H1 (cell line): Measurements from ENCODE around the gene PLXNA4. TPM values are rescaled to one million over a fixed set of nuclear protein-coding genes. Genes with fewer than 3 reads are reported as not detected.

Experiments
- CTCF ChIA-PET: fragments of 300-600 bp; sonication (Branson Sonifier 250); formaldehyde crosslinking; loops from one replicate; lab custom pipeline; 2021; ENCODE audit not compliant: partially characterized antibody; lab: Charles Lee
- POLR2A ChIA-PET: fragments of 300-600 bp; sonication (Branson Sonifier 250); formaldehyde crosslinking; loops from one replicate; lab custom pipeline; 2021; ENCODE audit warnings: inconsistent platforms; ENCODE audit not compliant: partially characterized antibody; lab: Charles Lee
- DNase-seq, 2 experiments: peaks; one replicate each; pipeline versions ENCODE4 v3.0.0 to v3.0.0-alpha.2; 2010 to 2022; ENCODE audit warnings: low spot score in 2 of 2, low read depth in 1 of 2, mixed read lengths in 1 of 2
- FAIRE-seq: peaks from 2 replicates; lab custom pipeline; 2011; peaks lifted over from hg19 to GRCh38; lab: Jason Lieb, UNC
- H2AFZ ChIP-seq: 2 replicates; pipeline ENCODE4 v1.8.1; 2012; ENCODE audit warnings: low read length, inconsistent platforms
- H2AK5ac ChIP-seq: 2 replicates; pipeline ENCODE4 v1.6.1; 2013; ENCODE audit warnings: low read depth, low read length
- H2BK120ac ChIP-seq: replicated peaks from 2 replicates; pipeline ENCODE3; 2013; ENCODE audit warnings: low read depth, low read length, inconsistent platforms
- H2BK12ac ChIP-seq: 2 replicates; pipeline ENCODE4 v1.6.1; 2013; ENCODE audit warnings: low read depth, low read length
- H2BK15ac ChIP-seq: 2 replicates; pipeline ENCODE4 v1.6.1; 2013; ENCODE audit warnings: low read length
- H2BK20ac ChIP-seq: 2 replicates; pipeline ENCODE4 v1.6.1; 2013; ENCODE audit warnings: low read length
- H2BK5ac ChIP-seq: 2 replicates; pipeline ENCODE4 v1.6.1; 2013; ENCODE audit warnings: low read depth, low read length
- H3K14ac ChIP-seq: 2 replicates; pipeline ENCODE4 v1.6.1; 2013; ENCODE audit warnings: inconsistent platforms; ENCODE audit not compliant: insufficient read length
- H3K18ac ChIP-seq: 2 replicates; pipeline ENCODE4 v1.6.1; 2013; ENCODE audit warnings: low read length; ENCODE audit errors: extremely low read depth
- H3K23ac ChIP-seq: 2 replicates; pipeline ENCODE4 v1.6.1; 2013; ENCODE audit warnings: inconsistent platforms; ENCODE audit not compliant: insufficient read length
- H3K23me2 ChIP-seq: 2 replicates; pipeline ENCODE4 v1.6.1; 2013; ENCODE audit warnings: low read depth, low read length
- H3K27ac ChIP-seq: 2 replicates; pipeline ENCODE4 v1.6.1; 2011; ENCODE audit warnings: low read depth, low read length, inconsistent platforms
- H3K27me3 ChIP-seq, 4 experiments: replicated peaks in 1 of 4; 1 replicate in 1 of 4; 2 replicates in 3 of 4; pipeline versions ENCODE4 v1.6.1 to v1.8.1; 2011 to 2013; ENCODE audit warnings: low read length in 3 of 4, mild to moderate bottlenecking in 3 of 4, inconsistent platforms in 2 of 4, mixed read lengths in 2 of 4, moderate library complexity in 1 of 4; ENCODE audit not compliant: control insufficient read depth in 3 of 4, insufficient read depth in 3 of 4; ENCODE audit errors: extremely low read depth in 1 of 4
- H3K36me3 ChIP-seq, 4 experiments: 2 replicates each; pipeline versions ENCODE4 v1.6.1 to v1.8.1; 2011 to 2013; ENCODE audit warnings: mild to moderate bottlenecking in 4 of 4, low read length in 3 of 4, moderate library complexity in 2 of 4, control low read depth in 1 of 4, inconsistent platforms in 1 of 4; ENCODE audit not compliant: insufficient read depth in 4 of 4, control insufficient read depth in 2 of 4
- H3K4ac ChIP-seq: replicated peaks from 2 replicates; pipeline ENCODE3; 2013; ENCODE audit warnings: low read length, low read depth, mixed read lengths, inconsistent platforms; ENCODE audit not compliant: insufficient read length
- H3K4me1 ChIP-seq, 4 experiments: replicated peaks in 1 of 4; 1 replicate in 1 of 4; 2 replicates in 3 of 4; pipeline versions ENCODE4 v1.6.1 to v1.8.1; 2011 to 2013; ENCODE audit warnings: low read length in 3 of 4, inconsistent platforms in 2 of 4, mixed read lengths in 1 of 4; ENCODE audit not compliant: insufficient read depth in 4 of 4, control insufficient read depth in 3 of 4
- H3K4me2 ChIP-seq, 2 experiments: 2 replicates each; pipeline versions ENCODE4 v1.6.1 to v1.8.1; 2011 to 2013; ENCODE audit warnings: low read depth in 2 of 2, low read length in 2 of 2, control low read depth in 1 of 2, inconsistent platforms in 1 of 2, mild to moderate bottlenecking in 1 of 2; ENCODE audit not compliant: insufficient read depth in 1 of 2
- H3K4me3 ChIP-seq, 4 experiments: fragments of 200-600, 300-600 bp in 1 of 4; sonication (generic), shearing (Covaris generic), sonication (Bioruptor Twin) in 1 of 4; 2 replicates each; pipeline versions ENCODE4 v1.5.1 to v1.8.1; 2011 to 2016; ENCODE audit warnings: low read length in 4 of 4, low read depth in 3 of 4, control low read depth in 2 of 4, inconsistent platforms in 2 of 4, mild to moderate bottlenecking in 2 of 4, mixed read lengths in 1 of 4, moderate library complexity in 1 of 4; ENCODE audit not compliant: insufficient read depth in 2 of 4; ENCODE audit errors: extremely low read depth in 1 of 4
- H3K56ac ChIP-seq: replicated peaks from 2 replicates; pipeline ENCODE3; 2013; ENCODE audit warnings: low read depth, mild to moderate bottlenecking, mixed read lengths, low read length, inconsistent platforms; ENCODE audit not compliant: insufficient read length
- H3K79me1 ChIP-seq: 2 replicates; pipeline ENCODE4 v1.6.1; 2013; ENCODE audit warnings: low read depth, low read length, control low read depth
- H3K79me2 ChIP-seq, 2 experiments: 2 replicates each; pipeline versions ENCODE4 v1.6.1 to v1.8.1; 2012 to 2013; ENCODE audit warnings: low read length in 2 of 2, mild to moderate bottlenecking in 2 of 2, inconsistent platforms in 1 of 2; ENCODE audit not compliant: insufficient read depth in 2 of 2, control insufficient read depth in 1 of 2
- H3K9ac ChIP-seq, 4 experiments: replicated peaks in 1 of 4; 1 replicate in 1 of 4; 2 replicates in 3 of 4; pipeline versions ENCODE4 v1.6.1 to v1.8.1; 2011 to 2013; ENCODE audit warnings: low read depth in 3 of 4, low read length in 3 of 4, control low read depth in 2 of 4, mild to moderate bottlenecking in 2 of 4, moderate library complexity in 2 of 4, inconsistent platforms in 1 of 4; ENCODE audit errors: extremely low read depth in 1 of 4
- H3K9me3 ChIP-seq, 2 experiments: 2 replicates each; pipeline versions ENCODE4 v1.6.1 to v1.8.1; 2012 to 2013; ENCODE audit warnings: mild to moderate bottlenecking in 2 of 2, moderate library complexity in 2 of 2, control low read depth in 1 of 2, inconsistent platforms in 1 of 2, low read depth in 1 of 2, low read length in 1 of 2, mixed read lengths in 1 of 2; ENCODE audit not compliant: insufficient read depth in 2 of 2
- H4K20me1 ChIP-seq, 2 experiments: replicated peaks in 1 of 2; 2 replicates each; pipeline versions ENCODE3 to v1.8.1; 2011 to 2013; ENCODE audit warnings: inconsistent platforms in 2 of 2, low read length in 2 of 2, mild to moderate bottlenecking in 1 of 2; ENCODE audit not compliant: insufficient read depth in 2 of 2, control insufficient read depth in 1 of 2
- H4K5ac ChIP-seq: 2 replicates; pipeline ENCODE4 v1.6.1; 2013; ENCODE audit warnings: low read length, low read depth, mixed read lengths, inconsistent platforms; ENCODE audit not compliant: insufficient read length
- H4K8ac ChIP-seq: 2 replicates; pipeline ENCODE4 v1.8.0; 2013; ENCODE audit warnings: mild to moderate bottlenecking, moderate library complexity, low read length, inconsistent platforms; ENCODE audit not compliant: insufficient read depth; ENCODE audit errors: extremely low read depth
- H4K91ac ChIP-seq: replicated peaks from 2 replicates; pipeline ENCODE3; 2013; ENCODE audit warnings: low read length, mixed read lengths, inconsistent platforms; ENCODE audit not compliant: insufficient read length
- ATF3 ChIP-seq: IDR thresholded peaks from 2 replicates; pipeline ENCODE4 v1.6.1; 2011; ENCODE audit warnings: low read depth, mild to moderate bottlenecking, low read length; ENCODE audit not compliant: insufficient read depth
- CBX8 ChIP-seq: fragments of 300-800, 300-1000 bp; sonication (generic); IDR thresholded peaks from 2 replicates; pipeline ENCODE4 v1.7.1; 2016; ENCODE audit warnings: low read depth, low read length, borderline replicate concordance
- CEBPB ChIP-seq: IDR thresholded peaks from 2 replicates; pipeline ENCODE4 v1.6.1; 2012; ENCODE audit warnings: low read depth, low read length
- CREB1 ChIP-seq: IDR thresholded peaks from 2 replicates; pipeline ENCODE4 v1.6.1; 2012; ENCODE audit warnings: inconsistent platforms
- EP300 ChIP-seq, 2 experiments: IDR thresholded peaks; 1 replicate in 1 of 2; 2 replicates in 1 of 2; pipeline ENCODE4 v1.6.1; 2011 to 2012; ENCODE audit warnings: low read depth in 2 of 2, low read length in 2 of 2, mild to moderate bottlenecking in 2 of 2, borderline replicate concordance in 1 of 2, inconsistent platforms in 1 of 2, moderate library complexity in 1 of 2
- FOSL1 ChIP-seq: IDR thresholded peaks from 2 replicates; pipeline ENCODE4 v1.6.1; 2011; ENCODE audit warnings: mild to moderate bottlenecking, low read depth, low read length, moderate library complexity; ENCODE audit not compliant: insufficient read depth
- GTF2F1 ChIP-seq: IDR thresholded peaks from 2 replicates; pipeline ENCODE4 v1.6.1; 2012; ENCODE audit warnings: low read depth, low read length, improper control_type of control experiment, borderline replicate concordance
- HDAC6 ChIP-seq: IDR thresholded peaks from one replicate; pipeline ENCODE4 v1.7.1; 2012; ENCODE audit warnings: low read depth, mild to moderate bottlenecking, inconsistent platforms, low read length, moderate library complexity
- JUND ChIP-seq: IDR thresholded peaks from 2 replicates; pipeline ENCODE4 v1.6.1; 2011; ENCODE audit warnings: mild to moderate bottlenecking, improper control_type of control experiment, low read length
- NANOG ChIP-seq: IDR thresholded peaks from 2 replicates; pipeline ENCODE4 v1.6.1; 2011; ENCODE audit warnings: low read length, low read depth, mild to moderate bottlenecking, inconsistent platforms; ENCODE audit not compliant: insufficient read depth, poor library complexity, severe bottlenecking
- POLR2AphosphoS5 ChIP-seq: IDR thresholded peaks from 2 replicates; pipeline ENCODE4 v1.6.1; 2011; ENCODE audit warnings: low read depth, low read length
- RFX5 ChIP-seq: IDR thresholded peaks from 2 replicates; pipeline ENCODE4 v1.6.1; 2011; ENCODE audit warnings: low read depth, low read length, improper control_type of control experiment, borderline replicate concordance
- TAF1 ChIP-seq: IDR thresholded peaks from 2 replicates; pipeline ENCODE4 v1.6.1; 2011; ENCODE audit warnings: mild to moderate bottlenecking, low read depth, low read length
- TCF12 ChIP-seq: IDR thresholded peaks from 2 replicates; pipeline ENCODE4 v1.6.1; 2011; ENCODE audit warnings: low read depth, mild to moderate bottlenecking, low read length
- WGBS, 2 experiments: shearing (Covaris generic) in 1 of 2; methylation state at CpG; one replicate each; pipeline versions ENCODE4 v1.1.6 to v1.1.7; 2013 to 2015; ENCODE audit warnings: low lambda C conversion rate in 2 of 2, mixed read lengths in 2 of 2, inconsistent platforms in 1 of 2, low coverage in 1 of 2, missing lambda C conversion rate in 1 of 2; ENCODE audit not compliant: insufficient replicate concordance in 2 of 2, insufficient coverage in 1 of 2, insufficient read length in 1 of 2; ENCODE audit errors: extremely low coverage in 1 of 2, missing lambda C conversion rate in 1 of 2; 5-methylcytosine and 5-hydroxymethylcytosine counted together
- polyA plus RNA-seq, 7 experiments: library from polyadenylated mRNA; depleted of rRNA in 3 of 7; stranded (reverse) in 5 of 7; unstranded in 2 of 7; fragments of >200 nt in 5 of 7; fragments of 200-250 nt in 2 of 7; gene quantifications; 1 replicate in 5 of 7; 2 replicates in 1 of 7; 4 replicates in 1 of 7; pipeline versions ENCODE4 v1.2.1 to v1.2.3, GENCODE V29; 2011 to 2013; ENCODE audit warnings: missing spikeins in 2 of 7, mixed read lengths in 2 of 7
- total RNA-seq: library from RNA; stranded (reverse); fragmentation: NEBNext Ultra II Directional; extraction: Animal tissue kit (Norgen Biotek cat#: 25700); gene quantifications from 2 replicates; pipeline ENCODE4 v1.2.1, GENCODE V29; 2021

The PLXNA4 gene
- total and polyA plus RNA-seq, 2 of the 8 experiments (the other 6 are each of a cell fraction or from before 2014, with no cell fraction given), result 0.76 to 0.79 TPM

- Histone ChIP-seq H4K20me1 (no peaks in the 10 kb centered on the region), H3K56ac (no peak overlapping the region), H3K9me3 (peaks cover 4 to 11% of the 10 kb centered on the region in 2 experiments; a peak in 3 of 4 replicates), H3K9ac (no peak overlapping the region), H3K4me3 (no peak overlapping the region), H3K18ac (no peak overlapping the region), H3K4ac (no peak overlapping the region), H4K5ac (no peak overlapping the region), H4K91ac (no peak overlapping the region), H2BK120ac (no peak overlapping the region), H2BK5ac (no peak overlapping the region), H3K23ac (no peak overlapping the region), H3K79me2 (no peaks in the 10 kb centered on the region), H2AFZ (no peak overlapping the region), H4K8ac (no peak overlapping the region), H3K4me2 (no peak overlapping the region), H3K23me2 (peaks cover 3% of the 10 kb centered on the region; the same call in 1 of the 2 replicates), H2BK12ac (no peak overlapping the region), H3K27me3 (no peaks in the 10 kb centered on the region), H2BK20ac (peak overlapping the region; percentile 16), H3K4me1 (peaks cover 13 to 29% (median 20%) of the 10 kb centered on the region in 4 experiments), H2BK15ac (peak overlapping the region; percentile 62; the same call in 1 of the 2 replicates), H3K79me1 (no peaks in the 10 kb centered on the region), H3K14ac (no peak overlapping the region), H2AK5ac (0 out of 2 replicates have a peak overlapping the region, but pooled peaks have one; percentile 43), H3K27ac (no peak overlapping the region), H3K36me3 (no peaks in the 10 kb centered on the region; a peak in 1 of 8 replicates)
- ChIA-PET CTCF (interaction anchor here (0.6 to 1.7 kb wide), 3 partner anchors 12 to 246 kb away, joined by 3 to 5 read pairs (median 3); no protein-coding TSS in a partner anchor), POLR2A (interaction anchor here (2.1 kb wide), 1 partner anchor 13 kb away, joined by 6 read pairs; no protein-coding TSS in a partner anchor)
- no peak for FAIRE-seq
- DNase-seq, result no peak
- 87% methylated on average over 3 of the region's 3 CpGs; no CpG with 5 or more reads in 1 of the 2 experiments for WGBS, 2 experiments
- TF ChIP-seq GTF2F1 (no peak), RFX5 (no peak), CREB1 (no peak), HDAC6 (no peak), CEBPB (no peak), FOSL1 (no peak), JUND (no peak), TAF1 (no peak), CBX8 (no peak), ATF3 (no peak), POLR2AphosphoS5 (no peak), NANOG (no peak), EP300 (IDR thresholded peaks at IDR 0.05; ENCODE audit: borderline replicate concordance in 1 of 2, low read depth in 2 of 2, low read length in 2 of 2) (no peak), TCF12 (no peak)
Observed at GRCh38 chr7:132191418-132191817, 384.9 kb downstream of the PLXNA4 start.
